ENCODE results near the gene IL3RA.

The IL3RA gene

GRCh38 chrX:1390621-1391369 lies 54.2 kb downstream of the IL3RA start:
- Histone ChIP-seq H3K4me3 (ENCODE audit: low read length in 2 of 2) (peak overlapping the region; percentile 97 to 100), H3K27ac (ENCODE audit: low read depth in 2 of 2, low read length in 2 of 2) (peak overlapping the region; percentile 99 to 100), H3K27me3 (ENCODE audit: control insufficient read depth in 2 of 2, insufficient read depth in 2 of 2, low read length in 2 of 2) (no peaks in the 10 kb centered on the region), H3K9ac (ENCODE audit: low read depth in 1 of 2, low read length in 2 of 2) (peak overlapping the region; percentile 73 to 100), H3K4me1 (ENCODE audit: control insufficient read depth in 2 of 2, insufficient read depth in 2 of 2, low read length in 2 of 2) (peaks cover 12 to 17% of the 10 kb centered on the region in 2 donors), H3K9me3 (ENCODE audit: control insufficient read depth in 2 of 2, low read length in 2 of 2) (no peaks in the 10 kb centered on the region), H3K36me3 (ENCODE audit: control insufficient read depth in 2 of 2, insufficient read depth in 2 of 2, low read length in 2 of 2) (peaks cover 44 to 51% of the 10 kb centered on the region in 2 donors)

DNA sequence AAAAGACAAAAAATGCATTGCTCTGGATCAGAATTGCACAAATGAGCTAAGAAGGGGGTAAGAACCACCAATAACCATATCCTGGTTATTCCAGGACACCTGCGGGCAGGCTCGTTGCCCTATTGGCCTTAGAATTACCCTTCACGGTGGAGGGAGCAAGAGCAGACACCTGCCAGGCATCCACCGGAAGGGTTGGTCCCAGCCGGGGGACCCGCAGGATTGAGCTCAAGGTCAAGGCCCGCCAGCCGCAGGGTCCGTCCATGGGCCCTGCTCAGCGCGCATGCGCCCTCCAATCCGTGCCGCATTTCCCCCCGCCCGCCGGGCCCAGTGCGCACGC lies 54.8 kb downstream of the IL3RA start:
- H3K27ac ChIP-seq (ENCODE audit: low read depth in 2 of 2, low read length in 2 of 2) = peak overlapping the region; percentile 99 to 100
- peaks cover 39 to 45% of the 10 kb centered on the region in 2 donors for H3K36me3 ChIP-seq (ENCODE audit: control insufficient read depth in 2 of 2, insufficient read depth in 2 of 2, low read length in 2 of 2)
- peak overlapping the region; percentile 73 to 100 for H3K9ac ChIP-seq (ENCODE audit: low read depth in 1 of 2, low read length in 2 of 2)

GRCh38 chrX:1391707-1392375 lies 55.3 kb downstream of the IL3RA start, which contains the start of gene SLC25A6:
SLC25A6 (minus strand) TSS chrX:1392113; CDS start chrX:1392009, 104 bp downstream.
- Histone ChIP-seq H3K36me3 (ENCODE audit: control insufficient read depth in 2 of 2, insufficient read depth in 2 of 2, low read length in 2 of 2) (peaks cover 34 to 40% of the 10 kb centered on the region in 2 donors), H3K27me3 (ENCODE audit: control insufficient read depth in 2 of 2, insufficient read depth in 2 of 2, low read length in 2 of 2) (no peaks in the 10 kb centered on the region), H3K9me3 (ENCODE audit: control insufficient read depth in 2 of 2, low read length in 2 of 2) (no peaks in the 10 kb centered on the region), H3K9ac (ENCODE audit: low read depth in 1 of 2, low read length in 2 of 2) (peak within 1 kb of the TSS; percentile 93 to 100), H3K4me3 (ENCODE audit: low read length in 2 of 2) (peak within 1 kb of the TSS; percentile 97 to 100), H3K4me1 (ENCODE audit: control insufficient read depth in 2 of 2, insufficient read depth in 2 of 2, low read length in 2 of 2) (peaks cover 12 to 17% of the 10 kb centered on the region in 2 donors), H3K27ac (ENCODE audit: low read depth in 2 of 2, low read length in 2 of 2) (peak within 1 kb of the TSS; percentile 99 to 100)

More for the DNA sequence above, 54.8 kb downstream of the IL3RA start:
- Histone ChIP-seq H3K4me3 (ENCODE audit: low read length in 2 of 2) (peak overlapping the region; percentile 97 to 100), H3K27me3 (ENCODE audit: control insufficient read depth in 2 of 2, insufficient read depth in 2 of 2, low read length in 2 of 2) (no peaks in the 10 kb centered on the region), H3K9me3 (ENCODE audit: control insufficient read depth in 2 of 2, low read length in 2 of 2) (no peaks in the 10 kb centered on the region), H3K4me1 (ENCODE audit: control insufficient read depth in 2 of 2, insufficient read depth in 2 of 2, low read length in 2 of 2) (peaks cover 12 to 17% of the 10 kb centered on the region in 2 donors)

DNA sequence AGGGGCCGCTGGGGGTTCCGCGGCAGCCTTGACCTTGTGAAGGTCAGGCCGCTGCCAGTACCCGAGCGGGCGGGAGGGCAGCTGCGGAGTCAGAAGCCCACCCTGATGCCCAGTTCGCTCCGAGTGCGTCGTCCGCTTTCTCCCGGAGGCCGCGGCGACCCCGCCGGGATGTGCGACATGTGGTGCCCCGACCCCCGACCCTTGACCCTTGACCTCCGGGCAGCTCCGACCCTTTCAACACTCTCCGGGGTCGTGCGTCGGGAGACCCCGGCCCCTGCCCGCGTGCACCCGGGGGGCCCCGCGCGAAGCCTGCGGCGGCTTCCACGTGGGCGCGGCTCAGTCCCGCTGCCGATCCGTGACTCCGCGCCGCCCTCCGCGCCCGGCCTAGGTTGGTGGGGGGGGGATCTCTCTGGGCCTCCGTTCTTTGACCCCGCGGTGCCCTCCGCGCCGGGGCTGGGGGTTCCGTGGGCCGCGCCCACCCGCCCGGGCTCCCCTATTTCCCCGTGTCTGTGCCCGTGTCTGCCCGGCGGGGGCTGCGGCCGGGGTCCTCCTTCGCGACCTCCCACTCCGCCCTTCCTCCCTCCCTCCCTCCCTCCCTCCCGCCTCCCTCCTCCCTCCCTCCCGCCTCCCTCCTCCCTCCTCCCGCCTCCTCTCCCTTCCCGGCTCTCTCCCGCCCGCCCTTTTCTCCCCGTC lies 55.9 kb downstream of the IL3RA start:
- Histone ChIP-seq H3K27ac (ENCODE audit: low read depth in 2 of 2, low read length in 2 of 2) (peak overlapping the region; percentile 99 to 100), H3K9me3 (ENCODE audit: control insufficient read depth in 2 of 2, low read length in 2 of 2) (no peaks in the 10 kb centered on the region), H3K9ac (ENCODE audit: low read depth in 1 of 2, low read length in 2 of 2) (peak overlapping the region; percentile 81 to 93), H3K4me3 (ENCODE audit: low read length in 2 of 2) (peak overlapping the region; percentile 76 to 83), H3K4me1 (ENCODE audit: control insufficient read depth in 2 of 2, insufficient read depth in 2 of 2, low read length in 2 of 2) (peaks cover 12 to 17% of the 10 kb centered on the region in 2 donors), H3K27me3 (ENCODE audit: control insufficient read depth in 2 of 2, insufficient read depth in 2 of 2, low read length in 2 of 2) (no peaks in the 10 kb centered on the region), H3K36me3 (ENCODE audit: control insufficient read depth in 2 of 2, insufficient read depth in 2 of 2, low read length in 2 of 2) (peaks cover 27 to 33% of the 10 kb centered on the region in 2 donors)

DNA sequence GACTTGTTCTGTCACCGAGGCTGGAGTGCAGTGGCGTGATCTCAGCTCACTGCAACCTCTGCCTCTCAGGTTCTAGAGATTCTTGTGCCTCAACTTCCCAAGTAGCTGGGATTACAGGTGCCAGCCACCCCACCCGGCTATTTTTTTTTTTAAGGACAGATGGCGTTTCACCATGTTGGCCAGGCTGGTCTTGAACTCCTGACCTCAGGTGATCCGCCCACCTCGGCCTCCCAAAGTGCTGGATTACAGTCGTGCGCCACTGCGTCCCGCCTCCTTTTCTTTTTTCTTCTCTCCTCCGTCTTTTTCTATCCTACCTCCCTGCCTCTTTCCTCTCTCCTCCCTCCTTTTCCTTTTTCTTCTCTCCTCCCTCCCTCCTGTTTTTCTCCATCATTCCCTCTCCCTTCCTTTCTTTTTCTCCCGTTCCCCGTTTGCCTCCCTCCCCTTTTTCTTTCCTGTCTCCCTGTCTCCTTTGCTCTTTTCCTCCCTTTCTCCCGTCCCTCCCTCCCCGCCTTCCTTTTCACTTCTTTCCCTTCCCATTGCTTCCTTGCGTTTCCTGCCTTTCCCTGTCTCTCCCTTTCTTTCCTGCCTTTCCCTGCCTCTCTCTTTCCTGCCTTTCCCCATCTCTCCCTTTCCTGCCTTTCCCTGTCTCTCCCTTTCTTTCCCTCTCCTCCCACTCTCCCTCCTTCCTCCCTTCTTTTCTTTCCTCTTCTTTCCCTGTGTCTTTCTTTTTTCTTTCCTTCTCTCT lies 57.5 kb downstream of the IL3RA start:
- no peaks in the 10 kb centered on the region for H3K27me3 ChIP-seq (ENCODE audit: control insufficient read depth in 2 of 2, insufficient read depth in 2 of 2, low read length in 2 of 2)
- no peak overlapping the region for H3K9ac ChIP-seq (ENCODE audit: low read depth in 1 of 2, low read length in 2 of 2)
- H3K4me3 ChIP-seq (ENCODE audit: low read length in 2 of 2) = no peak overlapping the region
- no peak overlapping the region for H3K27ac ChIP-seq (ENCODE audit: low read depth in 2 of 2, low read length in 2 of 2)
- H3K9me3 ChIP-seq (ENCODE audit: control insufficient read depth in 2 of 2, low read length in 2 of 2) = no peaks in the 10 kb centered on the region
- H3K36me3 ChIP-seq (ENCODE audit: control insufficient read depth in 2 of 2, insufficient read depth in 2 of 2, low read length in 2 of 2) = peaks cover 14 to 18% of the 10 kb centered on the region in 2 donors
- peaks cover 12 to 14% of the 10 kb centered on the region in 2 donors for H3K4me1 ChIP-seq (ENCODE audit: control insufficient read depth in 2 of 2, insufficient read depth in 2 of 2, low read length in 2 of 2)

GRCh38 chrX:1394731-1395501 lies 58.3 kb downstream of the IL3RA start:
- Histone ChIP-seq H3K9ac (ENCODE audit: low read depth in 1 of 2, low read length in 2 of 2) (no peak overlapping the region), H3K4me3 (ENCODE audit: low read length in 2 of 2) (no peak overlapping the region), H3K9me3 (ENCODE audit: control insufficient read depth in 2 of 2, low read length in 2 of 2) (no peaks in the 10 kb centered on the region), H3K27ac (ENCODE audit: low read depth in 2 of 2, low read length in 2 of 2) (no peak overlapping the region), H3K36me3 (ENCODE audit: control insufficient read depth in 2 of 2, insufficient read depth in 2 of 2, low read length in 2 of 2) (peaks cover 6 to 9% of the 10 kb centered on the region in 2 donors), H3K27me3 (ENCODE audit: control insufficient read depth in 2 of 2, insufficient read depth in 2 of 2, low read length in 2 of 2) (no peaks in the 10 kb centered on the region), H3K4me1 (ENCODE audit: control insufficient read depth in 2 of 2, insufficient read depth in 2 of 2, low read length in 2 of 2) (peaks cover 8 to 10% of the 10 kb centered on the region in 2 donors)

DNA sequence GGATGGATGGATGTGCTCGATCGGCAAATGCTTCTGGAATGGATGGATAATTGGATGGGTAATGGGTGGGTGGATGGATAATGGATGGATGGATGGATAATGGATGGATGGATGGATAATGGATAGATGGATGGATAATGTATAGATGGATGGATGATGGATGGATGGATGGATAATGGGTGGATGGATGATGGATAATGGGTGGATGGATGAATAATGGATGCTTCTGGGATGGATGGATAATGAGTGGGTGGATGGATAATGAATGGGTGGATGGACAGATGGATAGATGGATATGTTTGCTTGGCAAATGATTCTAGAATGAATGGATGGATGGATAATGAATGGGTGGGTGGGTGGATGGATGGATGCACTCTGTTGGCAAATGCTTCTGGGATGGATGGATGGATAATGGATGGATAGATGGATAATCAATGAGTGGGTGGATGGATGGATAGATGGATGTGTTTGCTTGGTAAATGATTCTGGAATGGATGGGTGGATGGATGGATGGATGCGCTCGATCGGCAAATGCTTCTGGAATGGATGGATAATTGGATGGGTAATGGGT lies 59.1 kb downstream of the IL3RA start:
- H3K4me3 ChIP-seq (ENCODE audit: low read length in 2 of 2) = no peak overlapping the region
- peaks cover 3 to 5% of the 10 kb centered on the region in 2 donors for H3K36me3 ChIP-seq (ENCODE audit: control insufficient read depth in 2 of 2, insufficient read depth in 2 of 2, low read length in 2 of 2)
- H3K27ac ChIP-seq (ENCODE audit: low read depth in 2 of 2, low read length in 2 of 2) = no peak overlapping the region
- peaks cover 5 to 6% of the 10 kb centered on the region in 2 donors for H3K4me1 ChIP-seq (ENCODE audit: control insufficient read depth in 2 of 2, insufficient read depth in 2 of 2, low read length in 2 of 2)
- no peak overlapping the region for H3K9ac ChIP-seq (ENCODE audit: low read depth in 1 of 2, low read length in 2 of 2)
- no peaks in the 10 kb centered on the region for H3K9me3 ChIP-seq (ENCODE audit: control insufficient read depth in 2 of 2, low read length in 2 of 2)
- H3K27me3 ChIP-seq (ENCODE audit: control insufficient read depth in 2 of 2, insufficient read depth in 2 of 2, low read length in 2 of 2) = no peaks in the 10 kb centered on the region

DNA sequence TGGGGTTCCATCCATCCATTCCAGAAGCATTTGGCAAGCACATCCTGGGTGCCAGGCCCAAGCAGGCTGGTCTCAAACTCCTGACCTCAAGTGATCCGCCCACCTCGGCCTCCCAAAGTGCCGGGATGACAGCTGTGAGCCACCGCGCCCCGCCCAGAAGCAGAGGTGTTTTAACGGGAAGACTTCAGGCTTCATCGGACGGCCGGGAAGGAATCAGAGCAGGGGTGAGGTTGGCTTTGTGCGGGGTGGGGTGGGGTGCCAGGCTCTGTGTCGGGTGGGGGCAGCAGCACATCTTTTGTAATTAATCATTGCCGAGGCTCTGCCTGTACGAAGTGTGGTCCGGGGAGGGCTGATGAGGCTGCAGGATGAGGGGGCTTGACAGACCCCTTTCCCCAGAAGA lies 60.4 kb downstream of the IL3RA start:
- no peak overlapping the region for H3K27ac ChIP-seq (ENCODE audit: low read depth in 2 of 2, low read length in 2 of 2)
- H3K9ac ChIP-seq (ENCODE audit: low read depth in 1 of 2, low read length in 2 of 2) = no peak overlapping the region
- no peak overlapping the region for H3K4me3 ChIP-seq (ENCODE audit: low read length in 2 of 2)
- no peaks in the 10 kb centered on the region for H3K9me3 ChIP-seq (ENCODE audit: control insufficient read depth in 2 of 2, low read length in 2 of 2)
- no peaks in the 10 kb centered on the region for H3K27me3 ChIP-seq (ENCODE audit: control insufficient read depth in 2 of 2, insufficient read depth in 2 of 2, low read length in 2 of 2)
- peaks cover 3 to 7% of the 10 kb centered on the region in 2 donors for H3K36me3 ChIP-seq (ENCODE audit: control insufficient read depth in 2 of 2, insufficient read depth in 2 of 2, low read length in 2 of 2)
- no peaks in the 10 kb centered on the region for H3K4me1 ChIP-seq (ENCODE audit: control insufficient read depth in 2 of 2, insufficient read depth in 2 of 2, low read length in 2 of 2)

Data from mucosa of rectum (tissue), 2 donors.